HL-60 (cell line): Measurements from ENCODE around the gene ZFHX3.

ENCODE experiments used
- DNase-seq, 2 experiments: peaks; one replicate each; pipeline ENCODE4 v3.0.0-alpha.2; 2010 to 2020; ENCODE audit warnings: low read depth in 1 of 2, low spot score in 1 of 2
- H3K27ac ChIP-seq: fragments of 250-450 bp; sonication (Bioruptor Pico); replicated peaks from 2 replicates; pipeline ENCODE4 v1.5.1; 2020; ENCODE audit warnings: mild to moderate bottlenecking, moderate library complexity
- H3K27me3 ChIP-seq: fragments of 250-450 bp; sonication (Bioruptor Pico); 2 replicates; pipeline ENCODE4 v1.5.1; 2021; ENCODE audit warnings: mild to moderate bottlenecking, moderate library complexity; ENCODE audit not compliant: insufficient read depth, poor library complexity, severe bottlenecking
- H3K4me3 ChIP-seq: replicated peaks from 2 replicates; pipeline ENCODE4 v1.5.1; 2011; ENCODE audit warnings: mild to moderate bottlenecking, control low read depth, low read length; ENCODE audit not compliant: insufficient read depth
- CTCF ChIP-seq: IDR thresholded peaks from one replicate; pipeline ENCODE4 v1.5.1; 2011; ENCODE audit warnings: low read length, control low read depth, inconsistent platforms; ENCODE audit not compliant: insufficient read depth
- GABPA ChIP-seq: IDR thresholded peaks from 2 replicates; pipeline ENCODE4 v1.6.1; 2012; ENCODE audit warnings: low read depth
- POLR2AphosphoS5 ChIP-seq: IDR thresholded peaks from 2 replicates; pipeline ENCODE4 v1.6.1; 2012; ENCODE audit warnings: low read depth
- REST ChIP-seq: IDR thresholded peaks from 2 replicates; pipeline ENCODE4 v1.6.1; 2012; ENCODE audit warnings: low read depth; ENCODE audit not compliant: insufficient replicate concordance
- SPI1 ChIP-seq: IDR thresholded peaks from 2 replicates; pipeline ENCODE4 v1.6.1; 2012; ENCODE audit warnings: low read depth, mild to moderate bottlenecking, borderline replicate concordance

The ZFHX3 gene

GRCh38 chr16:72928090-72928981 lies 119.6 kb downstream of the ZFHX3 start:
- no peak for DNase-seq
- Histone ChIP-seq H3K27me3 (no peaks in the 10 kb centered on the region), H3K27ac (no peak overlapping the region), H3K4me3 (no peak overlapping the region)
- TF ChIP-seq CTCF (no peak), GABPA (no peak), POLR2AphosphoS5 (no peak), REST (no peak), SPI1 (no peak)

GRCh38 chr16:72927199-72928089 lies 120.5 kb downstream of the ZFHX3 start:
- H3K27ac ChIP-seq, result peak overlapping the region; percentile 53
- peak overlapping the region; percentile 24 for H3K4me3 ChIP-seq
- no peaks in the 10 kb centered on the region for H3K27me3 ChIP-seq
- TF ChIP-seq POLR2AphosphoS5 (peak; percentile 58), CTCF (no peak), REST (no peak)
- DNase-seq, result peak; percentile 70 to 90

GRCh38 chr16:72926177-72927070 lies 121.5 kb downstream of the ZFHX3 start:
- Histone ChIP-seq H3K27me3 (no peaks in the 10 kb centered on the region), H3K4me3 (no peak overlapping the region), H3K27ac (no peak overlapping the region)
- TF ChIP-seq CTCF (no peak), REST (no peak), POLR2AphosphoS5 (no peak), SPI1 (no peak), GABPA (no peak)
- DNase-seq, result no peak
